Left renal cortex interstitium (tissue), 4 donors: ENCODE measurements around the gene SUPT16H. TPM values are rescaled to one million over a fixed set of nuclear protein-coding genes. Genes with fewer than 3 reads are reported as not detected.
"Not testable (repeated sequence)": the region's sequence is repeated elsewhere in the genome, so short reads cannot be mapped to it uniquely, and the experiment has no call there.

Experiments
- DNase-seq, 4 donors: peaks; one replicate each; pipeline ENCODE4 v3.0.0-alpha.2; 2013; ENCODE audit warnings: low read depth in 4 of 4, low spot score in 2 of 4, missing footprints in 1 of 4
- polyA plus RNA-seq, 4 donors: library from polyadenylated mRNA; unstranded; fragments of 120-200 nt; gene quantifications; one replicate each; pipeline ENCODE4 v1.2.1, GENCODE V29; 2013; ENCODE audit not compliant: insufficient read length in 4 of 4

The SUPT16H gene
- polyA plus RNA-seq, 4 donors, result 128 to 150 (median 139) TPM

DNA sequence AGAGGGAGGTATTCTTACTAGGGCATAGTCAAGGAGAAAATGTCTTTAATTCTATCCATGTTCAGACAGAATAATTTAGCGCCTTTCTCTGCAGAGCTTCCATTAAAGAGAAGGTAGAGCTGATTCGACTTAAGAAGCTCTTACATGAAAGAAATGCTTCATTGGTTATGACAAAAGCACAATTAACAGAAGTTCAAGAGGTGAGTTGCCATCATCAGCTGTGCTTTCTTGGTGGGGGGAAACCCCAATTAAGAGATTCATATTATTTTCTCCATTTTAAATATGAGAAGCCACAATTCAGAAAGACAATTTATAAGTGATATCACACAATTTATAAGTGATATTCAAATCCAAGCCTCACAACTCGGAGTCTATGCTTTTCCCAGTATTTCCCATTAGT, 76.2 kb downstream of the SUPT16H start:
- DNase-seq, result no peak

GRCh38 chr14:21302836-21303140, 81.0 kb downstream of the SUPT16H start:
- not testable (repeated sequence) for DNase-seq

GRCh38 chr14:21302013-21302835, 81.6 kb downstream of the SUPT16H start:
- DNase-seq, result no peak

Other genes with a start within 250 kb of the SUPT16H start
- under 1 TPM in 3 of 4 donors, not detected in 1; 0.03 to 0.09 (median 0.03) TPM for gene OR5AU1, start 228.0 kb downstream of the SUPT16H start, polyA plus RNA-seq
- gene HNRNPC, start 114.6 kb downstream of the SUPT16H start, polyA plus RNA-seq, result 1,000 to 10,000 TPM in 1 of 4 donors, 100 to 1,000 TPM in 3; 878 to 1,023 (median 885) TPM
- under 1 TPM; 0.37 to 0.81 (median 0.61) TPM for gene RPGRIP1, start 103.9 kb downstream of the SUPT16H start, polyA plus RNA-seq
- 10 to 100 TPM; 61.6 to 82.7 (median 73.9) TPM for gene CHD8, start 72.1 kb upstream of the SUPT16H start, polyA plus RNA-seq
- gene RAB2B, start 92.9 kb upstream of the SUPT16H start, polyA plus RNA-seq, result 10 to 100 TPM; 37.7 to 49.1 (median 42.2) TPM
- gene TOX4, start 93.2 kb upstream of the SUPT16H start, polyA plus RNA-seq, result 10 to 100 TPM; 52.9 to 67.5 (median 61.7) TPM
- gene METTL3, start 127.3 kb upstream of the SUPT16H start, polyA plus RNA-seq, result 100 to 1,000 TPM in 2 of 4 donors, 10 to 100 TPM in 2; 69.6 to 110 (median 99.1) TPM
- 10 to 100 TPM; 54.3 to 65.8 (median 59.0) TPM for gene SALL2, start 142.3 kb upstream of the SUPT16H start, polyA plus RNA-seq
- under 1 TPM in 1 of 4 donors, not detected in 3; 0.06 TPM for gene OR10G3, start 196.1 kb upstream of the SUPT16H start, polyA plus RNA-seq